Dermis microvascular lymphatic vessel endothelial cell (primary cell): ENCODE data around the gene AS3MT. TPM values are rescaled to one million over a fixed set of nuclear protein-coding genes. Genes with fewer than 3 reads are reported as not detected.

Source experiments
- total RNA-seq: library from RNA; depleted of rRNA; stranded (reverse); fragments of >200 nt; gene quantifications from 2 replicates; pipeline ENCODE4 v1.2.1, GENCODE V29; 2014

Gene AS3MT
- total RNA-seq, 1 donor from 2014 or later, result 0.64 TPM

Other genes with a start within 250 kb of the AS3MT start
- gene TRIM8, start 225.0 kb upstream of the AS3MT start, total RNA-seq, result 38.4 and 82.4 TPM in 2 replicates
- gene ARL3, start 155.1 kb upstream of the AS3MT start, total RNA-seq, result 3.2 and 4.4 TPM in 2 replicates
- 6.8 and 6.9 TPM in 2 replicates for gene SFXN2, start 154.8 kb upstream of the AS3MT start, total RNA-seq
- gene WBP1L, start 125.5 kb upstream of the AS3MT start, total RNA-seq, result 35.8 and 81.3 TPM in 2 replicates
- gene CYP17A1, start 32.1 kb upstream of the AS3MT start, total RNA-seq, result under 0.01 TPM in 1 of 2 replicates, not detected in the other
- 25.4 and 52.6 TPM in 2 replicates for gene BORCS7, start 15.2 kb upstream of the AS3MT start, total RNA-seq
- 1.2 and 3.4 TPM in 2 replicates for gene CNNM2, start 48.8 kb downstream of the AS3MT start, total RNA-seq